Liver (tissue), 9 donors: ENCODE data around the gene BCKDK. TPM values are rescaled to one million over a fixed set of nuclear protein-coding genes. Genes with fewer than 3 reads are reported as not detected.

ENCODE experiments used
- DNase-seq: peaks from one replicate; pipeline ENCODE4 v3.0.0-alpha.2; 2017; ENCODE audit warnings: low spot score
- H3K27ac ChIP-seq, 2 donors: one replicate each; pipeline ENCODE4 v1.7.0; 2013; ENCODE audit warnings: inconsistent platforms in 2 of 2, low read length in 2 of 2, control low read depth in 1 of 2, low read depth in 1 of 2, mild to moderate bottlenecking in 1 of 2
- H3K27me3 ChIP-seq, 4 donors: one replicate each; pipeline versions ENCODE4 v1.6.1 to v1.7.0; 2013; ENCODE audit warnings: low read length in 3 of 4, inconsistent platforms in 1 of 4, mild to moderate bottlenecking in 1 of 4, moderate library complexity in 1 of 4; ENCODE audit not compliant: control insufficient read depth in 4 of 4, insufficient read depth in 4 of 4
- H3K36me3 ChIP-seq, 4 donors: one replicate each; pipeline versions ENCODE4 v1.6.1 to v1.7.0; 2013; ENCODE audit warnings: low read length in 3 of 4, mild to moderate bottlenecking in 3 of 4, low read depth in 1 of 4, moderate library complexity in 1 of 4; ENCODE audit not compliant: control insufficient read depth in 4 of 4, insufficient read depth in 3 of 4
- H3K4me1 ChIP-seq, 4 donors: one replicate each; pipeline versions ENCODE4 v1.6.1 to v1.7.0; 2013; ENCODE audit warnings: low read length in 3 of 4, mild to moderate bottlenecking in 3 of 4, moderate library complexity in 1 of 4; ENCODE audit not compliant: control insufficient read depth in 4 of 4, insufficient read depth in 4 of 4
- H3K4me3 ChIP-seq, 3 donors: one replicate each; pipeline versions ENCODE4 v1.6.1 to v1.7.0; 2013; ENCODE audit warnings: low read length in 3 of 3, control low read depth in 1 of 3, low read depth in 1 of 3, mild to moderate bottlenecking in 1 of 3
- H3K9ac ChIP-seq, 2 donors: one replicate each; pipeline ENCODE4 v1.7.0; 2013; ENCODE audit warnings: low read length in 2 of 2, mild to moderate bottlenecking in 2 of 2, moderate library complexity in 2 of 2, control low read depth in 1 of 2, low read depth in 1 of 2
- H3K9me3 ChIP-seq, 4 donors: one replicate each; pipeline versions ENCODE4 v1.6.1 to v1.7.0; 2013; ENCODE audit warnings: low read length in 3 of 4; ENCODE audit not compliant: control insufficient read depth in 4 of 4
- EGR1 ChIP-seq, 2 donors: IDR thresholded peaks; 2 replicates each; pipeline ENCODE4 v1.6.1; 2016 to 2018; ENCODE audit warnings: antibody characterized with exemption in 2 of 2, low read depth in 2 of 2
- FOXA1 ChIP-seq: IDR thresholded peaks from 2 replicates; pipeline ENCODE4 v1.6.1; 2016; ENCODE audit warnings: antibody characterized with exemption
- FOXA2 ChIP-seq: IDR thresholded peaks from 2 replicates; pipeline ENCODE4 v1.6.1; 2016; ENCODE audit warnings: antibody characterized with exemption
- GABPA ChIP-seq, 2 donors: IDR thresholded peaks in 1 of 2; conservative IDR thresholded peaks in 1 of 2; 2 replicates each; pipeline ENCODE4 v1.6.1; 2016; ENCODE audit warnings: antibody characterized with exemption in 2 of 2, mild to moderate bottlenecking in 1 of 2, moderate library complexity in 1 of 2
- HNF4G ChIP-seq: IDR thresholded peaks from 2 replicates; pipeline ENCODE4 v1.6.1; 2016; ENCODE audit warnings: antibody characterized with exemption
- JUND ChIP-seq, 2 donors: IDR thresholded peaks; 2 replicates each; pipeline ENCODE4 v1.6.1; 2016; ENCODE audit warnings: antibody characterized with exemption in 2 of 2
- NR2F2 ChIP-seq: IDR thresholded peaks from 2 replicates; pipeline ENCODE4 v1.6.1; 2016; ENCODE audit warnings: antibody characterized with exemption
- RAD21 ChIP-seq, 2 donors: IDR thresholded peaks; 2 replicates each; pipeline ENCODE4 v1.6.1; 2016; ENCODE audit warnings: antibody characterized with exemption in 2 of 2, mild to moderate bottlenecking in 2 of 2
- RXRA ChIP-seq, 2 donors: IDR thresholded peaks; 2 replicates each; pipeline ENCODE4 v1.6.1; 2017 to 2018; ENCODE audit warnings: antibody characterized with exemption in 2 of 2, mild to moderate bottlenecking in 1 of 2
- SP1 ChIP-seq: IDR thresholded peaks from 2 replicates; pipeline ENCODE4 v1.6.1; 2018; ENCODE audit warnings: antibody characterized with exemption, mild to moderate bottlenecking
- TAF1 ChIP-seq: conservative IDR thresholded peaks from 2 replicates; pipeline ENCODE4 v1.6.1; 2016; ENCODE audit warnings: antibody characterized with exemption, mild to moderate bottlenecking
- YY1 ChIP-seq: IDR thresholded peaks from 2 replicates; pipeline ENCODE4 v1.6.1; 2016; ENCODE audit warnings: antibody characterized with exemption, mild to moderate bottlenecking
- WGBS: extraction: QIAGEN DNeasy Blood & Tissue Kit; methylation state at CpG from one replicate; pipeline ENCODE4 v1.1.7; 2013; 5-methylcytosine and 5-hydroxymethylcytosine counted together
- polyA plus RNA-seq, 2 donors: library from polyadenylated mRNA; stranded (reverse) in 1 of 2; unstranded in 1 of 2; fragments of 200-250 nt in 1 of 2; fragments of >200 nt in 1 of 2; fragmentation: Nextera tagmentation in 1 of 2; extraction: Ambion mirVana in 1 of 2; gene quantifications; one replicate each; pipeline versions ENCODE4 v1.2.1 to v1.2.3, GENCODE V29; 2013 to 2015
- total RNA-seq, 2 donors: library from RNA; depleted of rRNA; stranded (reverse); fragments of >200 nt; gene quantifications; one replicate each; pipeline ENCODE4 v1.2.3, GENCODE V29; 2014
- TF ChIP-seq, protein P1 (sequence below): IDR thresholded peaks from 2 replicates; pipeline ENCODE4 v1.6.1; 2016; ENCODE audit warnings: antibody characterized with exemption
- TF ChIP-seq, protein P2 (sequence below): IDR thresholded peaks from 2 replicates; pipeline ENCODE4 v1.6.1; 2016; ENCODE audit warnings: antibody characterized with exemption
- donor health status: healthy.
- donor health status: healthy.
- donor health status: healthy.
- donor health status: healthy.
- donor health status: healthy.

The BCKDK gene
- total and polyA plus RNA-seq, 4 donors, result 10.0 to 41.6 (median 34.9) TPM

DNA sequence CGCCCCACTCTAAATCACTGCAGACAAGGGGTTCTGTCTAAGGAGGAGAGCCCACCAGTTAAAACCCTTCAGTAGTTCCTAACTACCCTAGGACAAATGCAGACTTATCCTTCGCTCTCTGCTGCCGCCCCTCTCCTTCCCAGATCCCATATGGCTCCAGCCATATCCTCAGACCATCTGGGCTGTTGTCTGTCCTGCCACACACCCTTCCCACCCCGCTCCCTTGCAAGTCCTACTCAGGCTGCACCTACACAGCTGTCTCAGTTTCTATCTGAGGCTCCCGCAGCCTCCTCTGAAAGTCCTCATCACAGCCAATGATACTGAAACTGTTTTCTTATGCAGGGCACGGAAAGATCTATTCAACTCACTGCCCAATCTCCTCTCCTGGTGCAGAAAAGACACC lies 720 bp upstream of the BCKDK start:
- TF ChIP-seq JUND (IDR thresholded peaks at IDR 0.05), result no peak
- Histone ChIP-seq H3K36me3 (peaks cover 0 to 10% (median 6%) of the 10 kb centered on the region in 4 donors), H3K9me3 (no peaks in the 10 kb centered on the region), H3K27ac (peak overlapping the region; percentile 86 to 96), H3K27me3 (no peaks in the 10 kb centered on the region), H3K9ac (no peak overlapping the region), H3K4me1 (peaks cover 5 to 40% (median 26%) of the 10 kb centered on the region in 4 donors), H3K4me3 (no peak overlapping the region)
- no peak for DNase-seq
- WGBS, result 94% methylated on average over 6 of the region's 6 CpGs

DNA sequence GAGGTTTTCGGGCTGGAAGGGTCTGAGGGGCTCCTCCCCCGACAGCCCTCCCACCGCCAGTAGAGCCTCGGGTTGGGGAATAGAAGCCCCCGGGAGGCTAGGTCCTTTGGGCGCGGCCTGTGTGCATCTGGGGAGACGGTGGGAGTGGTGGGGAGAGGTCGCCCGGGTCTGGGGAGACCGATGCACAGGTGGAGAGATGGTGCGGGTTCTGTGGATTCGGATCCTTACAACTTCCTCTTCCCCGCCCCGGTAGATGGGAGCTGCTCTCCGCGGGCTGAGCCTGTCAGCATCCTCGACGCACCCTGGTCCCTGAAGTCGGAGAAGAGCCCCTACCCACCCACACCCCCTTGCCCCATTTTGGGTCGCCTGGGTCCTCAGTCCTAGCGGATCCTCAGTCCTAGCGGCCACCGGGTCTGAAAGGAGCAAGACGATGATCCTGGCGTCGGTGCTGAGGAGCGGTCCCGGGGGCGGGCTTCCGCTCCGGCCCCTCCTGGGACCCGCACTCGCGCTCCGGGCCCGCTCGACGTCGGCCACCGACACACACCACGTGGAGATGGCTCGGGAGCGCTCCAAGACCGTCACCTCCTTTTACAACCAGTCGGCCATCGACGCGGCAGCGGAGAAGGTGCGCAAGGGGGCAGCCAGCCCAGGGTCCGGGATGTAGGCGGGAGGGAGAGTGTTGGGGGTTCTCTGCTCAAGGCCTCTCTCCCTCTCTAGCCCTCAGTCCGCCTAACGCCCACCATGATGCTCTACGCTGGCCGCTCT lies 790 bp downstream of the BCKDK start:
- Histone ChIP-seq H3K9me3 (no peaks in the 10 kb centered on the region), H3K27me3 (no peaks in the 10 kb centered on the region), H3K27ac (peak overlapping the region; percentile 86 to 96), H3K36me3 (peaks cover 0 to 10% (median 6%) of the 10 kb centered on the region in 4 donors), H3K4me3 (peak overlapping the region; percentile 53 to 91 (median 61)), H3K4me1 (peaks cover 20 to 55% (median 40%) of the 10 kb centered on the region in 4 donors), H3K9ac (peak overlapping the region; percentile 34 to 72)
- DNase-seq, result no peak
- 53% methylated on average over 57 of the region's 57 CpGs for WGBS
- TF ChIP-seq FOXA2 (no peak), TAF1 (no peak), NR2F2 (no peak), EGR1 (IDR thresholded peaks at IDR 0.05; ENCODE audit: low read depth in 2 of 2) (no peak), RXRA (IDR thresholded peaks at IDR 0.05) (no peak)

DNA sequence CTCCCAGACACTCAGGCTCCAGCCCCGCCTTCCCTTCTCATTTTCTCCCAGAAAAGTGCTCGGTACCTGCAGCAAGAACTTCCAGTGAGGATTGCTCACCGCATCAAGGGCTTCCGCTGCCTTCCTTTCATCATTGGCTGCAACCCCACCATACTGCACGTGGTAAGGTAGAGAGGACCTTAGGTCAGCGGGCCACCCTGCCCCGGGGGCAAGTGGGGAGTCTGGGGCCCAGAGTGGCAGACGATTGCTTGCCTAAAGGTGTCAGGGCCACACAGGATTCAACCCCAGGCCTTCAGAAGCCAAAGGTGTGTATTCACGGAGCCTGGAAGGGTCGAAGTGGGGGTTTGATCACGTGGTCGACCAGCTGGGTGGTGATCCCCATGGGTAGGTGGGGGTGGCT lies 1.4 kb downstream of the BCKDK start:
- TF ChIP-seq RAD21 (IDR thresholded peaks at IDR 0.05) (no peak), YY1 (no peak), FOXA2 (no peak), SP1 (no peak), HNF4G (no peak), TAF1 (no peak), GABPA (IDR thresholded peaks at IDR 0.05 in 1 of 2, conservative IDR thresholded peaks at IDR 0.05 in 1 of 2) (no peak), EGR1 (IDR thresholded peaks at IDR 0.05; ENCODE audit: low read depth in 2 of 2) (no peak), FOXA1 (no peak)
- TF ChIP-seq, protein P1, sequence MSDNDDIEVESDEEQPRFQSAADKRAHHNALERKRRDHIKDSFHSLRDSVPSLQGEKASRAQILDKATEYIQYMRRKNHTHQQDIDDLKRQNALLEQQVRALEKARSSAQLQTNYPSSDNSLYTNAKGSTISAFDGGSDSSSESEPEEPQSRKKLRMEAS, result no peak
- TF ChIP-seq, protein P2, sequence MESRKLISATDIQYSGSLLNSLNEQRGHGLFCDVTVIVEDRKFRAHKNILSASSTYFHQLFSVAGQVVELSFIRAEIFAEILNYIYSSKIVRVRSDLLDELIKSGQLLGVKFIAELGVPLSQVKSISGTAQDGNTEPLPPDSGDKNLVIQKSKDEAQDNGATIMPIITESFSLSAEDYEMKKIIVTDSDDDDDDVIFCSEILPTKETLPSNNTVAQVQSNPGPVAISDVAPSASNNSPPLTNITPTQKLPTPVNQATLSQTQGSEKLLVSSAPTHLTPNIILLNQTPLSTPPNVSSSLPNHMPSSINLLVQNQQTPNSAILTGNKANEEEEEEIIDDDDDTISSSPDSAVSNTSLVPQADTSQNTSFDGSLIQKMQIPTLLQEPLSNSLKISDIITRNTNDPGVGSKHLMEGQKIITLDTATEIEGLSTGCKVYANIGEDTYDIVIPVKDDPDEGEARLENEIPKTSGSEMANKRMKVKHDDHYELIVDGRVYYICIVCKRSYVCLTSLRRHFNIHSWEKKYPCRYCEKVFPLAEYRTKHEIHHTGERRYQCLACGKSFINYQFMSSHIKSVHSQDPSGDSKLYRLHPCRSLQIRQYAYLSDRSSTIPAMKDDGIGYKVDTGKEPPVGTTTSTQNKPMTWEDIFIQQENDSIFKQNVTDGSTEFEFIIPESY, result no peak
- no peaks in the 10 kb centered on the region for H3K27me3 ChIP-seq
- H3K9ac ChIP-seq, result no peak overlapping the region
- H3K4me1 ChIP-seq, result peaks cover 25 to 60% (median 43%) of the 10 kb centered on the region in 4 donors
- peaks cover 0 to 10% (median 6%) of the 10 kb centered on the region in 4 donors for H3K36me3 ChIP-seq
- no peak overlapping the region for H3K4me3 ChIP-seq
- WGBS, result 93% methylated on average over 12 of the region's 12 CpGs
- H3K9me3 ChIP-seq, result no peaks in the 10 kb centered on the region
- peak overlapping the region; percentile 5 to 96 for H3K27ac ChIP-seq
- no peak for DNase-seq
